Parathyroid adenoma (tissue), 2 donors: ENCODE data around the gene PSD4.

Experiments used
- H2AFZ ChIP-seq: fragments of 300-600 bp; sonication (generic); one replicate; pipeline ENCODE4 v1.7.0; 2017; ENCODE audit warnings: antibody characterized with exemption, mild to moderate bottlenecking
- H3K27ac ChIP-seq: fragments of 300-600 bp; sonication (generic); one replicate; pipeline ENCODE4 v1.7.0; 2017
- H3K27me3 ChIP-seq: fragments of 300-600 bp; sonication (generic); one replicate; pipeline ENCODE4 v1.7.0; 2017; ENCODE audit warnings: low read length; ENCODE audit not compliant: control insufficient read depth, insufficient read depth
- H3K36me3 ChIP-seq: fragments of 300-600 bp; sonication (generic); one replicate; pipeline ENCODE4 v1.7.0; 2017; ENCODE audit warnings: low read length; ENCODE audit not compliant: control insufficient read depth, insufficient read depth
- H3K4me1 ChIP-seq: fragments of 300-600 bp; sonication (generic); one replicate; pipeline ENCODE4 v1.7.0; 2017; ENCODE audit warnings: control low read depth
- H3K4me2 ChIP-seq: fragments of 300-600 bp; sonication (generic); one replicate; pipeline ENCODE4 v1.7.0; 2017; ENCODE audit warnings: low read length
- H3K4me3 ChIP-seq: fragments of 300-600 bp; sonication (generic); one replicate; pipeline ENCODE4 v1.7.0; 2017; ENCODE audit warnings: low read depth, low read length
- H3K79me2 ChIP-seq: fragments of 300-600 bp; sonication (generic); one replicate; pipeline ENCODE4 v1.7.0; 2017; ENCODE audit warnings: control low read depth
- H3K9ac ChIP-seq: fragments of 300-600 bp; sonication (generic); one replicate; pipeline ENCODE4 v1.7.0; 2017; ENCODE audit warnings: mild to moderate bottlenecking
- H3K9me3 ChIP-seq: fragments of 300-600 bp; sonication (generic); one replicate; pipeline ENCODE4 v1.7.0; 2017; ENCODE audit warnings: low read length; ENCODE audit not compliant: control insufficient read depth
- CTCF ChIP-seq: fragments of 300-600 bp; sonication (generic); IDR thresholded peaks from one replicate; pipeline ENCODE4 v1.7.0; 2017; ENCODE audit warnings: antibody characterized with exemption, mild to moderate bottlenecking
- donor health status: primary hyperparathyroidism.

Gene PSD4

GRCh38 chr2:113156278-113157117 lies 17.3 kb upstream of the PSD4 start:
- Histone ChIP-seq H3K4me1 (peaks cover 9% of the 10 kb centered on the region), H3K79me2 (no peaks in the 10 kb centered on the region), H3K27ac (peak overlapping the region; percentile 67), H3K36me3 (no peaks in the 10 kb centered on the region), H3K9ac (no peak overlapping the region), H3K27me3 (no peaks in the 10 kb centered on the region), H3K4me3 (peak overlapping the region; percentile 60), H3K4me2 (peak overlapping the region; percentile 61), H3K9me3 (no peaks in the 10 kb centered on the region), H2AFZ (peak overlapping the region; percentile 70)
- TF ChIP-seq CTCF = no peak

- no peak for TF ChIP-seq CTCF
- Histone ChIP-seq H3K4me3 (peak overlapping the region; percentile 72), H3K36me3 (no peaks in the 10 kb centered on the region), H3K27me3 (no peaks in the 10 kb centered on the region), H3K27ac (peak overlapping the region; percentile 83), H3K4me2 (peak overlapping the region; percentile 87), H3K79me2 (no peaks in the 10 kb centered on the region), H3K4me1 (peaks cover 9% of the 10 kb centered on the region), H3K9ac (peak overlapping the region; percentile 31), H2AFZ (peak overlapping the region; percentile 87), H3K9me3 (no peaks in the 10 kb centered on the region)
Measured at GRCh38 chr2:113157118-113157896, 16.5 kb upstream of the PSD4 start.

GRCh38 chr2:113157897-113158753 lies 15.6 kb upstream of the PSD4 start:
- H3K27ac ChIP-seq = peak overlapping the region; percentile 83
- H3K4me2 ChIP-seq = peak overlapping the region; percentile 87
- H3K9ac ChIP-seq = peak overlapping the region; percentile 31
- H3K36me3 ChIP-seq = no peaks in the 10 kb centered on the region
- H3K4me1 ChIP-seq = peaks cover 9% of the 10 kb centered on the region
- peak overlapping the region; percentile 87 for H2AFZ ChIP-seq
- H3K4me3 ChIP-seq = peak overlapping the region; percentile 72
- H3K9me3 ChIP-seq = no peaks in the 10 kb centered on the region
- no peak for TF ChIP-seq CTCF
- no peaks in the 10 kb centered on the region for H3K27me3 ChIP-seq
- H3K79me2 ChIP-seq = no peaks in the 10 kb centered on the region

- Histone ChIP-seq H3K27ac (peak overlapping the region; percentile 83), H3K4me2 (no peak overlapping the region), H3K79me2 (no peaks in the 10 kb centered on the region), H2AFZ (no peak overlapping the region), H3K9ac (no peak overlapping the region), H3K36me3 (no peaks in the 10 kb centered on the region), H3K27me3 (no peaks in the 10 kb centered on the region), H3K9me3 (no peaks in the 10 kb centered on the region), H3K4me3 (no peak overlapping the region), H3K4me1 (peaks cover 9% of the 10 kb centered on the region)
- TF ChIP-seq CTCF = no peak
Measured at GRCh38 chr2:113158884-113159553, 14.8 kb upstream of the PSD4 start.
